ENCODE results near the gene PPOX. TPM values are rescaled to one million over a fixed set of nuclear protein-coding genes. Genes with fewer than 3 reads are reported as not detected.

PPOX gene
- total RNA-seq, 2 experiments from 2014 or later = 42.0 to 45.5 TPM

GRCh38 chr1:161162052-161162451 lies 4.2 kb upstream of the PPOX start:
- Histone ChIP-seq H3K4me1 (ENCODE audit: insufficient read depth, low read length, poor library complexity, severe bottlenecking) (peaks cover 27% of the 10 kb centered on the region), H3K27ac (ENCODE audit: low read depth, low read length, poor library complexity, severe bottlenecking) (no peak overlapping the region), H4K20me1 (ENCODE audit: insufficient read depth, low read length) (no peaks in the 10 kb centered on the region), H3K79me2 (ENCODE audit: insufficient read depth, low read depth, low read length) (peaks cover 4% of the 10 kb centered on the region; the same call in 1 of the 2 replicates), H3K4me3 (ENCODE audit: low read depth, low read length, poor library complexity, severe bottlenecking) (no peak overlapping the region), H3K9me3 (ENCODE audit: low read length) (no peaks in the 10 kb centered on the region), H3K4me2 (ENCODE audit: low read length) (no peak overlapping the region), H3K36me3 (ENCODE audit: insufficient read depth, low read length) (peaks cover 40% of the 10 kb centered on the region; the same call in 1 of the 2 replicates), H3K9me2 (ENCODE audit: insufficient read depth, low read length) (no peaks in the 10 kb centered on the region), H2AFZ (ENCODE audit: low read length) (no peak overlapping the region)
- POLR2A ChIA-PET = interaction anchor here (0.6 kb wide), 1 partner anchor 32 kb away, joined by 3 read pairs; no protein-coding TSS in a partner anchor
- CTCF ChIA-PET (ENCODE audit: unreplicated experiment) = no interaction called here
- no peak for DNase-seq (ENCODE audit: low spot score)
- intact Hi-C loops (cut with micrococcal nuclease; ENCODE audit: unreplicated experiment) = no loop called here
- TF ChIP-seq CTCF (conservative IDR thresholded peaks at IDR 0.05; ENCODE audit: low read length) = no peak
- no peak for TF ChIP-seq EZH2phosphoT487 (IDR thresholded peaks at IDR 0.05; ENCODE audit: borderline replicate concordance, low read depth, low read length)
- BruUV-seq (replicated peaks) = no TSS peak

DNA sequence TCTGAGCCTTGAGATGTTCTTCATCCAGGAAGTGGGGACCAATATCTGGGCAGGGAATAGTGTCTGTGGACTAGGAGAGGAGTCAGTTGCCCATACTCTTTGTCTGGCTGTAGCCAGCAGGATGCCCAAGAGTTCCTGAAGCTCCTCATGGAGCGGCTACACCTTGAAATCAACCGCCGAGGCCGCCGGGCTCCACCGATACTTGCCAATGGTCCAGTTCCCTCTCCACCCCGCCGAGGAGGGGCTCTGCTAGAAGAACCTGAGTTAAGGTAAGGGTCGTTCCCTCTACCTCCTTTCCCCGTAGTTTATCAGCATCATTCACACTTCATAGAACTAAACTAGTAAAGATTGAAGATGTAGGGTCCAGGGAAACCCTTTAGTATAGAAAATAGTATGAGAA lies 3.4 kb upstream of the PPOX start:
- CTCF ChIA-PET (ENCODE audit: unreplicated experiment) = no interaction called here
- Histone ChIP-seq H3K79me2 (ENCODE audit: insufficient read depth, low read depth, low read length) (peaks cover 4% of the 10 kb centered on the region; the same call in 1 of the 2 replicates), H3K9me2 (ENCODE audit: insufficient read depth, low read length) (no peaks in the 10 kb centered on the region), H3K4me2 (ENCODE audit: low read length) (no peak overlapping the region), H3K4me1 (ENCODE audit: insufficient read depth, low read length, poor library complexity, severe bottlenecking) (peaks cover 31% of the 10 kb centered on the region), H3K36me3 (ENCODE audit: insufficient read depth, low read length) (peaks cover 33% of the 10 kb centered on the region; the same call in 1 of the 2 replicates), H2AFZ (ENCODE audit: low read length) (no peak overlapping the region), H3K4me3 (ENCODE audit: low read depth, low read length, poor library complexity, severe bottlenecking) (no peak overlapping the region), H4K20me1 (ENCODE audit: insufficient read depth, low read length) (no peaks in the 10 kb centered on the region), H3K27ac (ENCODE audit: low read depth, low read length, poor library complexity, severe bottlenecking) (no peak overlapping the region), H3K9me3 (ENCODE audit: low read length) (no peaks in the 10 kb centered on the region)
- POLR2A ChIA-PET = no interaction called here
- no peak for DNase-seq (ENCODE audit: low spot score)
- intact Hi-C loops (cut with micrococcal nuclease; ENCODE audit: unreplicated experiment) = no loop called here
- BruUV-seq (replicated peaks) = no TSS peak
- TF ChIP-seq EZH2phosphoT487 (IDR thresholded peaks at IDR 0.05; ENCODE audit: borderline replicate concordance, low read depth, low read length) (no peak), CTCF (conservative IDR thresholded peaks at IDR 0.05; ENCODE audit: low read length) (no peak)

- peaks cover 4% of the 10 kb centered on the region; the same call in 1 of the 2 replicates for H3K79me2 ChIP-seq (ENCODE audit: insufficient read depth, low read depth, low read length)
- no peaks in the 10 kb centered on the region for H3K9me3 ChIP-seq (ENCODE audit: low read length)
- DNase-seq (ENCODE audit: low spot score) = no peak
- H2AFZ ChIP-seq (ENCODE audit: low read length) = no peak overlapping the region
- peaks cover 25% of the 10 kb centered on the region for H3K4me1 ChIP-seq (ENCODE audit: insufficient read depth, low read length, poor library complexity, severe bottlenecking)
- CTCF ChIA-PET (ENCODE audit: unreplicated experiment) = no interaction called here
- BruUV-seq (replicated peaks) = no TSS peak
- TF ChIP-seq CTCF (conservative IDR thresholded peaks at IDR 0.05; ENCODE audit: low read length) (no peak), EZH2phosphoT487 (IDR thresholded peaks at IDR 0.05; ENCODE audit: borderline replicate concordance, low read depth, low read length) (no peak)
- H3K4me2 ChIP-seq (ENCODE audit: low read length) = no peak overlapping the region
- peaks cover 24% of the 10 kb centered on the region; the same call in 1 of the 2 replicates for H3K36me3 ChIP-seq (ENCODE audit: insufficient read depth, low read length)
- intact Hi-C loops (cut with micrococcal nuclease; ENCODE audit: unreplicated experiment) = no loop called here
- POLR2A ChIA-PET = no interaction called here
- no peak overlapping the region for H3K4me3 ChIP-seq (ENCODE audit: low read depth, low read length, poor library complexity, severe bottlenecking)
- H3K27ac ChIP-seq (ENCODE audit: low read depth, low read length, poor library complexity, severe bottlenecking) = no peak overlapping the region
- H3K9me2 ChIP-seq (ENCODE audit: insufficient read depth, low read length) = no peaks in the 10 kb centered on the region
- H4K20me1 ChIP-seq (ENCODE audit: insufficient read depth, low read length) = no peaks in the 10 kb centered on the region
Measured at GRCh38 chr1:161163793-161164192, 2.4 kb upstream of the PPOX start.
